ENCODE data around the gene DHRS4. TPM values are rescaled to one million over a fixed set of nuclear protein-coding genes. Genes with fewer than 3 reads are reported as not detected.
"Not testable (repeated sequence)": the region's sequence is repeated elsewhere in the genome, so short reads cannot be mapped to it uniquely, and the experiment has no call there.

The DHRS4 gene
- total RNA-seq, 1 experiment from 2014 or later, result 10.1 TPM

- H3K27me3 ChIP-seq (replicated peaks; ENCODE audit: insufficient read depth, low read depth, low read length, poor library complexity); H3K9me3 ChIP-seq (ENCODE audit: low read depth, low read length, poor library complexity, severe bottlenecking); intact Hi-C loops (cut with micrococcal nuclease; ENCODE audit: unreplicated experiment); H3K36me3 ChIP-seq (ENCODE audit: insufficient read depth, low read length, poor library complexity, severe bottlenecking); POLR2A ChIA-PET (ENCODE audit: low non-redundant PET); H3K27ac ChIP-seq (ENCODE audit: low read depth, low read length, poor library complexity, severe bottlenecking); H3K4me3 ChIP-seq (ENCODE audit: low read depth, low read length, poor library complexity, severe bottlenecking); DNase-seq (ENCODE audit: low spot score); BruUV-seq (replicated peaks); CTCF ChIA-PET: not testable (repeated sequence)
- H3K4me1 ChIP-seq (ENCODE audit: insufficient read depth, low read length, poor library complexity, severe bottlenecking), result peaks cover 18% of the 10 kb centered on the region
Observed at GRCh38 chr14:23989734-23990445, 36.3 kb downstream of the DHRS4 start.

- H3K27me3 ChIP-seq (replicated peaks; ENCODE audit: insufficient read depth, low read depth, low read length, poor library complexity); H3K27ac ChIP-seq (ENCODE audit: low read depth, low read length, poor library complexity, severe bottlenecking); H3K4me3 ChIP-seq (ENCODE audit: low read depth, low read length, poor library complexity, severe bottlenecking); POLR2A ChIA-PET (ENCODE audit: low non-redundant PET); CTCF ChIA-PET; DNase-seq (ENCODE audit: low spot score); H3K36me3 ChIP-seq (ENCODE audit: insufficient read depth, low read length, poor library complexity, severe bottlenecking); H3K9me3 ChIP-seq (ENCODE audit: low read depth, low read length, poor library complexity, severe bottlenecking); BruUV-seq (replicated peaks); intact Hi-C loops (cut with micrococcal nuclease; ENCODE audit: unreplicated experiment): not testable (repeated sequence)
- peaks cover 11% of the 10 kb centered on the region for H3K4me1 ChIP-seq (ENCODE audit: insufficient read depth, low read length, poor library complexity, severe bottlenecking)
Observed at GRCh38 chr14:23990961-23991360, 37.4 kb downstream of the DHRS4 start.

DNA sequence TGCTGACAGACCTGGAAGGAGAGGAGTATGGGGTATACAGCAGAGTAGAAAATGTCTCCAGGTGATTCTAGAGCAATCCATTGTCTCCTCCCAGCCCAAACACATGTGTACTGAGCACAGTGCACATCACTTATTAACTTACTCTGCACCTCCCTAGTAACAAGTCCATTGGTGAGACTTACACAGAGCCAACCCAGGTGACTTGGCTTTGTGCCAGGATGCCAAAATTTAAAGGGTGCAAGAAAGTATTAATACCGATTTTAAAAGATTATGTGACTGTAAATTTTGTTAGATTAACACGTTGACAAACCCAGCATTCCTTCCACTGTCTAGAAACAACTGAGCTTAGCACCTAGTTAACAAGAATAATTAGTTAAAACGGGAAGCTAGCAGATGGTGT lies 39.5 kb downstream of the DHRS4 start:
- CTCF ChIA-PET; H3K4me1 ChIP-seq (ENCODE audit: insufficient read depth, low read length, poor library complexity, severe bottlenecking); H3K9me3 ChIP-seq (ENCODE audit: low read depth, low read length, poor library complexity, severe bottlenecking); DNase-seq (ENCODE audit: low spot score); H3K36me3 ChIP-seq (ENCODE audit: insufficient read depth, low read length, poor library complexity, severe bottlenecking); intact Hi-C loops (cut with micrococcal nuclease; ENCODE audit: unreplicated experiment); POLR2A ChIA-PET (ENCODE audit: low non-redundant PET); H3K27me3 ChIP-seq (replicated peaks; ENCODE audit: insufficient read depth, low read depth, low read length, poor library complexity); BruUV-seq (replicated peaks); H3K27ac ChIP-seq (ENCODE audit: low read depth, low read length, poor library complexity, severe bottlenecking); H3K4me3 ChIP-seq (ENCODE audit: low read depth, low read length, poor library complexity, severe bottlenecking): not testable (repeated sequence)

DNA sequence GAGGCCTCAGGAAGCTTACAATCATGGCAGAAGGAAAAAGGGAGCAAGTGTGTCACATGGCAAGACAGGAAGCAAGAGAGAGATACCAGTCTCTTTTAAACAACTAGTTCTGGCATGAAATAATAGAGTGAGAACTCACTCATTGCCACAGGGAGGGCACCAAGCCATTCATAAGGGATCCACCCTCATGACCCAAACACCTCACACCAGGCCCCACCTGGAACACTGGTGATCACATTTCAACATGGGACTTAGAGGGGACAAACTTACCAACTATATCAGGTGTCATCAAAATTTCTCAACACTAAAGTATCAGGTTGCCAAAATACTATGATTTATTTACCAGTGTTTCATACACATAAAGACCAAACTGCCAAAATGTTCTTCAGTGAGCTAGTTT lies 42.4 kb downstream of the DHRS4 start:
- POLR2A ChIA-PET (ENCODE audit: low non-redundant PET); H3K27me3 ChIP-seq (replicated peaks; ENCODE audit: insufficient read depth, low read depth, low read length, poor library complexity); BruUV-seq (replicated peaks); H3K36me3 ChIP-seq (ENCODE audit: insufficient read depth, low read length, poor library complexity, severe bottlenecking); H3K9me3 ChIP-seq (ENCODE audit: low read depth, low read length, poor library complexity, severe bottlenecking); intact Hi-C loops (cut with micrococcal nuclease; ENCODE audit: unreplicated experiment); H3K4me3 ChIP-seq (ENCODE audit: low read depth, low read length, poor library complexity, severe bottlenecking); H3K4me1 ChIP-seq (ENCODE audit: insufficient read depth, low read length, poor library complexity, severe bottlenecking); CTCF ChIA-PET; DNase-seq (ENCODE audit: low spot score); H3K27ac ChIP-seq (ENCODE audit: low read depth, low read length, poor library complexity, severe bottlenecking): not testable (repeated sequence)

- H3K4me1 ChIP-seq (ENCODE audit: insufficient read depth, low read length, poor library complexity, severe bottlenecking); POLR2A ChIA-PET (ENCODE audit: low non-redundant PET); BruUV-seq (replicated peaks); H3K27me3 ChIP-seq (replicated peaks; ENCODE audit: insufficient read depth, low read depth, low read length, poor library complexity); H3K4me3 ChIP-seq (ENCODE audit: low read depth, low read length, poor library complexity, severe bottlenecking); CTCF ChIA-PET; H3K27ac ChIP-seq (ENCODE audit: low read depth, low read length, poor library complexity, severe bottlenecking); H3K36me3 ChIP-seq (ENCODE audit: insufficient read depth, low read length, poor library complexity, severe bottlenecking); DNase-seq (ENCODE audit: low spot score); intact Hi-C loops (cut with micrococcal nuclease; ENCODE audit: unreplicated experiment); H3K9me3 ChIP-seq (ENCODE audit: low read depth, low read length, poor library complexity, severe bottlenecking): not testable (repeated sequence)
Observed at GRCh38 chr14:23996825-23997224, 43.3 kb downstream of the DHRS4 start.

GRCh38 chr14:23999640-24000039 lies 46.1 kb downstream of the DHRS4 start:
- intact Hi-C loops (cut with micrococcal nuclease; ENCODE audit: unreplicated experiment); H3K36me3 ChIP-seq (ENCODE audit: insufficient read depth, low read length, poor library complexity, severe bottlenecking); H3K9me3 ChIP-seq (ENCODE audit: low read depth, low read length, poor library complexity, severe bottlenecking); POLR2A ChIA-PET (ENCODE audit: low non-redundant PET); CTCF ChIA-PET; DNase-seq (ENCODE audit: low spot score); H3K27ac ChIP-seq (ENCODE audit: low read depth, low read length, poor library complexity, severe bottlenecking); H3K27me3 ChIP-seq (replicated peaks; ENCODE audit: insufficient read depth, low read depth, low read length, poor library complexity); BruUV-seq (replicated peaks); H3K4me1 ChIP-seq (ENCODE audit: insufficient read depth, low read length, poor library complexity, severe bottlenecking); H3K4me3 ChIP-seq (ENCODE audit: low read depth, low read length, poor library complexity, severe bottlenecking): not testable (repeated sequence)

DNA sequence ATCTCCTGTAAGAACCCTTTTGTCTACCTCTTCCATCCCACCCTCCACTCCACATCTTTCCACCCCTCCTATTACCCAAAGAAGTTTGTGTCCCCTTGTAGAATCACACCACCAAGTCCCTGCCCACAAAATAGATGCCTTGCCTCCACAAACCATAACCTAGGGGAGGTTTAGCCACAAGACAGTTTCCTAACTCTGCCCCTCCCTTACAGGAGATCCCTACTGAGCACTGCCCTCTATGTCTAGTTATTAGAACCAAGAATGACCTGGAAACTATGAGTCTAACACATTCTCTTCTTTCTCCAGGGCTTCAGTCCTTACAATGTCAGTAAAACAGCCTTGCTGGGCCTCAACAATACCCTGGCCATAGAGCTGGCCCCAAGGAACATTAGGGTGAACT lies 47.5 kb downstream of the DHRS4 start:
- H3K4me3 ChIP-seq (ENCODE audit: low read depth, low read length, poor library complexity, severe bottlenecking); POLR2A ChIA-PET (ENCODE audit: low non-redundant PET); BruUV-seq (replicated peaks): not testable (repeated sequence)

DNA sequence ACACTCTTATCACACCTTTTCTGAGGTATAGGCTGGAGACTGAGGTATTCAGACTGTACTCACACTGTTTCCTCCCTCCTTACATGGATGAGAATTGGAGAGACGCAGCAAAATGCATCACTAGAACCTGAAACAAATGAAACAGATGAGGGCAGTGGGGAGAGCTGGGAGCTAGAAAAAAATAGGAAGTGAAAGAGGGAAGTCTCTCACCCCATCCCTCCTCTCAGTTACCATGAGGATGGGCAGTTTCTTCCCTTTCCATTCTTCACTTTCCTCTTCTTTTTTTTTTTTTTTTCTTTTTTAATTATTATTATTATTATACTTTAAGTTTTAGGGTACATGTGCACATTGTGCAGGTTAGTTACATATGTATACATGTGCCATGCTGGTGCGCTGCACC lies 48.1 kb downstream of the DHRS4 start:
- DNase-seq (ENCODE audit: low spot score); H3K9me3 ChIP-seq (ENCODE audit: low read depth, low read length, poor library complexity, severe bottlenecking); H3K36me3 ChIP-seq (ENCODE audit: insufficient read depth, low read length, poor library complexity, severe bottlenecking); H3K27ac ChIP-seq (ENCODE audit: low read depth, low read length, poor library complexity, severe bottlenecking); POLR2A ChIA-PET (ENCODE audit: low non-redundant PET); intact Hi-C loops (cut with micrococcal nuclease; ENCODE audit: unreplicated experiment); H3K4me3 ChIP-seq (ENCODE audit: low read depth, low read length, poor library complexity, severe bottlenecking); CTCF ChIA-PET; H3K27me3 ChIP-seq (replicated peaks; ENCODE audit: insufficient read depth, low read depth, low read length, poor library complexity); BruUV-seq (replicated peaks); H3K4me1 ChIP-seq (ENCODE audit: insufficient read depth, low read length, poor library complexity, severe bottlenecking): not testable (repeated sequence)

More for the DNA sequence above, 47.5 kb downstream of the DHRS4 start:
- H3K9me3 ChIP-seq (ENCODE audit: low read depth, low read length, poor library complexity, severe bottlenecking); intact Hi-C loops (cut with micrococcal nuclease; ENCODE audit: unreplicated experiment); H3K27me3 ChIP-seq (replicated peaks; ENCODE audit: insufficient read depth, low read depth, low read length, poor library complexity); CTCF ChIA-PET; H3K27ac ChIP-seq (ENCODE audit: low read depth, low read length, poor library complexity, severe bottlenecking); H3K36me3 ChIP-seq (ENCODE audit: insufficient read depth, low read length, poor library complexity, severe bottlenecking); DNase-seq (ENCODE audit: low spot score); H3K4me1 ChIP-seq (ENCODE audit: insufficient read depth, low read length, poor library complexity, severe bottlenecking): not testable (repeated sequence)

Data from A673 (cell line).